Measurements from ENCODE around the gene RGL2.

DNA sequence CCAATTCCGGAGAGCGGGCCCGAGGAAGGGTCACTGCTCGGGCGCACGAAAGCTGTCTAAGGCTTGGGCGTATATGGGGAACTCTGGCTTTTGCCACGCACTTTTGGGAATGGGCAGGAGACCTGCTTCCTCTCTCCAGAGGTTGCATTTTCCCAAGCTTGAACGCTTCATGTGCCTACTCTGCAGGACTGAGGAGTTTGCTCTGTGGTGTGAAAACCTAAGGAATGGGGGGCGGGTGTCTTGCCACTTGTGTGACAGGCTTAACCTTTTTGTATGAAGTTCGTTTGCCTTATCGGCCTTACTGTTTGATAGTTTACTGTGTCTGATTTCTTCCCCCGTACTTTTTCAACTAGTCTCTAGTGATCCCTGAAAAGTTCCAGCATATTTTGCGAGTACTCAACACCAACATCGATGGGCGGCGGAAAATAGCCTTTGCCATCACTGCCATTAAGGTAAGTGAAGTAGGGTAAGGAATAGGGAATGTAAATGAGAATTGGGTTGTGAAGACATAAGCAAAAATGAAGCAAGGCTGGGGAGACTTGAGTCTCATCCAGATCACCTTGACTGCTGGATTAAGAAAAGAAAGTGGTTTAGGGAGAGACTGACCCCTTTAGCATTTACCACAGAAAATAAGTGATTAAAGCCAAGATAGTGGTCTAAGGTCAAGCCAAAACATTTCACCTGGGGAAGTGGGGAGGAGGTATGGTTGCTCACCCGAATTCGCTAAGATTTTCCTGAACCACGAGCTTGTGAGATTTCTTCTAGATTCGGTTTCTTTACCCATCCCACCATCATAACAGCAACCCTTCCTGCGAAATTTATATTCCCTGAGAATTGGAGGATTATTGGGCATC lies 26.2 kb downstream of the RGL2 start:
- TF ChIP-seq CTCF (conservative IDR thresholded peaks at IDR 0.05 in 1 of 2, IDR thresholded peaks at IDR 0.05 in 1 of 2; ENCODE audit: extremely low read depth in 1 of 2, insufficient read depth in 1 of 2, low read depth in 1 of 2, low read length in 2 of 2): no peak
- no peak for TF ChIP-seq EZH2 (IDR thresholded peaks at IDR 0.05; ENCODE audit: borderline replicate concordance, low read length)

Measured in mammary epithelial cell (primary cell).